ENCODE data around the gene PAM.
A peak's percentile ranks its signal among the peaks of the same experiment; 100 is the strongest.
"Not testable (repeated sequence)": the region's sequence is repeated elsewhere in the genome, so short reads cannot be mapped to it uniquely, and the experiment has no call there.

PAM gene

GRCh38 chr5:102751903-102752376, 3.2 kb upstream of the PAM start:
- not testable (repeated sequence) for FAIRE-seq

- no peak for FAIRE-seq
Measured at GRCh38 chr5:102753889-102754766, 977 bp upstream of the PAM start.

GRCh38 chr5:102755686-102756371, 724 bp downstream of the PAM start:
- FAIRE-seq: no peak

GRCh38 chr5:102758576-102758975, 3.5 kb downstream of the PAM start:
- FAIRE-seq: no peak

GRCh38 chr5:102759289-102759688, 4.2 kb downstream of the PAM start:
- no peak for FAIRE-seq

- FAIRE-seq: no peak
Measured at GRCh38 chr5:102759700-102760099, 4.6 kb downstream of the PAM start.

- no peak for FAIRE-seq
Measured at GRCh38 chr5:102760815-102761214, 5.7 kb downstream of the PAM start.

- FAIRE-seq: no peak
Measured at GRCh38 chr5:102762095-102762534, 7.0 kb downstream of the PAM start.

- FAIRE-seq: no peak
Measured at GRCh38 chr5:102762562-102763227, 7.6 kb downstream of the PAM start.

- FAIRE-seq: no peak
Measured at GRCh38 chr5:102763734-102764133, 8.6 kb downstream of the PAM start.

GRCh38 chr5:102764381-102765004, 9.4 kb downstream of the PAM start:
- no peak for FAIRE-seq

- no peak for FAIRE-seq
Measured at GRCh38 chr5:102765350-102765749, 10.2 kb downstream of the PAM start.

GRCh38 chr5:102766295-102767090, 11.4 kb downstream of the PAM start:
- peak; percentile 53 for FAIRE-seq

GRCh38 chr5:102767862-102768261, 12.8 kb downstream of the PAM start:
- FAIRE-seq: no peak

- no peak for FAIRE-seq
Measured at GRCh38 chr5:102770803-102771202, 15.7 kb downstream of the PAM start.

GRCh38 chr5:102771435-102771834, 16.3 kb downstream of the PAM start:
- FAIRE-seq: no peak

- FAIRE-seq: no peak
Measured at GRCh38 chr5:102772273-102772672, 17.2 kb downstream of the PAM start.

GRCh38 chr5:102773133-102773532, 18.0 kb downstream of the PAM start:
- no peak for FAIRE-seq

- not testable (repeated sequence) for FAIRE-seq
Measured at GRCh38 chr5:102775756-102776155, 20.7 kb downstream of the PAM start.

- no peak for FAIRE-seq
Measured at GRCh38 chr5:102777099-102777498, 22.0 kb downstream of the PAM start.

- FAIRE-seq: no peak
Measured at GRCh38 chr5:102778478-102778877, 23.4 kb downstream of the PAM start.

- no peak for FAIRE-seq
Measured at GRCh38 chr5:102781359-102781758, 26.3 kb downstream of the PAM start.
